Measurements from ENCODE around the gene GIGYF2. TPM values are rescaled to one million over a fixed set of nuclear protein-coding genes. Genes with fewer than 3 reads are reported as not detected.
A peak's percentile ranks its signal among the peaks of the same experiment; 100 is the strongest.

GIGYF2 gene
- total and polyA plus RNA-seq, 2 experiments from 2014 or later = 29.8 to 63.6 TPM

- DNase-seq (ENCODE audit: low spot score) = no peak
- H3K4me1 ChIP-seq (ENCODE audit: insufficient read depth) = no peaks in the 10 kb centered on the region
- H4K20me1 ChIP-seq (ENCODE audit: insufficient read depth, poor library complexity, severe bottlenecking) = no peaks in the 10 kb centered on the region
- no peak for TF ChIP-seq EZH2 (IDR thresholded peaks at IDR 0.05; ENCODE audit: borderline replicate concordance)
- no peak for TF ChIP-seq EZH2phosphoT487 (IDR thresholded peaks at IDR 0.05; ENCODE audit: low read depth, severe bottlenecking, unreplicated experiment)
- TF ChIP-seq, protein P1, sequence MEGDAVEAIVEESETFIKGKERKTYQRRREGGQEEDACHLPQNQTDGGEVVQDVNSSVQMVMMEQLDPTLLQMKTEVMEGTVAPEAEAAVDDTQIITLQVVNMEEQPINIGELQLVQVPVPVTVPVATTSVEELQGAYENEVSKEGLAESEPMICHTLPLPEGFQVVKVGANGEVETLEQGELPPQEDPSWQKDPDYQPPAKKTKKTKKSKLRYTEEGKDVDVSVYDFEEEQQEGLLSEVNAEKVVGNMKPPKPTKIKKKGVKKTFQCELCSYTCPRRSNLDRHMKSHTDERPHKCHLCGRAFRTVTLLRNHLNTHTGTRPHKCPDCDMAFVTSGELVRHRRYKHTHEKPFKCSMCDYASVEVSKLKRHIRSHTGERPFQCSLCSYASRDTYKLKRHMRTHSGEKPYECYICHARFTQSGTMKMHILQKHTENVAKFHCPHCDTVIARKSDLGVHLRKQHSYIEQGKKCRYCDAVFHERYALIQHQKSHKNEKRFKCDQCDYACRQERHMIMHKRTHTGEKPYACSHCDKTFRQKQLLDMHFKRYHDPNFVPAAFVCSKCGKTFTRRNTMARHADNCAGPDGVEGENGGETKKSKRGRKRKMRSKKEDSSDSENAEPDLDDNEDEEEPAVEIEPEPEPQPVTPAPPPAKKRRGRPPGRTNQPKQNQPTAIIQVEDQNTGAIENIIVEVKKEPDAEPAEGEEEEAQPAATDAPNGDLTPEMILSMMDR (IDR thresholded peaks at IDR 0.05; ENCODE audit: poor library complexity) = no peak
- H3K79me2 ChIP-seq = peaks cover 32% of the 10 kb centered on the region
- 96% methylated on average over 2 of the region's 2 CpGs for WGBS (ENCODE audit: low lambda C conversion rate, missing lambda C conversion rate)
- no peaks in the 10 kb centered on the region for H3K27me3 ChIP-seq
- H3K9me2 ChIP-seq (replicated peaks; ENCODE audit: insufficient read depth) = no peaks in the 10 kb centered on the region
- no peak overlapping the region for H3K27ac ChIP-seq
- no peaks in the 10 kb centered on the region for H3K9me3 ChIP-seq (ENCODE audit: low read depth)
- no peak overlapping the region for H3K4me2 ChIP-seq
- no peak overlapping the region for H3K4me3 ChIP-seq
- no peak overlapping the region for H2AFZ ChIP-seq
- no peaks in the 10 kb centered on the region for H3K36me3 ChIP-seq (replicated peaks; ENCODE audit: insufficient read depth, low read depth)
These were observed 103.0 kb downstream of the GIGYF2 start for GRCh38 chr2:232800166-232800565.

- Histone ChIP-seq H4K20me1 (ENCODE audit: insufficient read depth, poor library complexity, severe bottlenecking) (no peaks in the 10 kb centered on the region), H3K36me3 (replicated peaks; ENCODE audit: insufficient read depth, low read depth) (no peaks in the 10 kb centered on the region), H3K27ac (no peak overlapping the region), H3K4me2 (no peak overlapping the region), H3K4me1 (ENCODE audit: insufficient read depth) (no peaks in the 10 kb centered on the region), H3K9me3 (ENCODE audit: low read depth) (no peaks in the 10 kb centered on the region), H2AFZ (no peak overlapping the region), H3K79me2 (peaks cover 32% of the 10 kb centered on the region), H3K27me3 (no peaks in the 10 kb centered on the region), H3K9me2 (replicated peaks; ENCODE audit: insufficient read depth) (no peaks in the 10 kb centered on the region), H3K4me3 (no peak overlapping the region)
- TF ChIP-seq EZH2phosphoT487 (IDR thresholded peaks at IDR 0.05; ENCODE audit: low read depth, severe bottlenecking, unreplicated experiment) (no peak), EZH2 (IDR thresholded peaks at IDR 0.05; ENCODE audit: borderline replicate concordance) (no peak)
- TF ChIP-seq, protein P1 (IDR thresholded peaks at IDR 0.05; ENCODE audit: poor library complexity) = no peak
- 100% methylated on average over 3 of the region's 3 CpGs for WGBS (ENCODE audit: low lambda C conversion rate, missing lambda C conversion rate)
- no peak for DNase-seq (ENCODE audit: low spot score)
These were observed 105.0 kb downstream of the GIGYF2 start for GRCh38 chr2:232802091-232802490.

- no peak overlapping the region for H3K4me3 ChIP-seq
- DNase-seq (ENCODE audit: low spot score) = no peak
- WGBS (ENCODE audit: low lambda C conversion rate, missing lambda C conversion rate) = 98% methylated on average over 5 of the region's 5 CpGs
- peaks cover 3% of the 10 kb centered on the region for H3K79me2 ChIP-seq
- no peak overlapping the region for H3K4me2 ChIP-seq
- H2AFZ ChIP-seq = no peak overlapping the region
- H4K20me1 ChIP-seq (ENCODE audit: insufficient read depth, poor library complexity, severe bottlenecking) = no peaks in the 10 kb centered on the region
- H3K9me2 ChIP-seq (replicated peaks; ENCODE audit: insufficient read depth) = no peaks in the 10 kb centered on the region
- H3K27ac ChIP-seq = no peak overlapping the region
- no peaks in the 10 kb centered on the region for H3K4me1 ChIP-seq (ENCODE audit: insufficient read depth)
- no peaks in the 10 kb centered on the region for H3K27me3 ChIP-seq
- no peaks in the 10 kb centered on the region for H3K9me3 ChIP-seq (ENCODE audit: low read depth)
- no peaks in the 10 kb centered on the region for H3K36me3 ChIP-seq (replicated peaks; ENCODE audit: insufficient read depth, low read depth)
- TF ChIP-seq, protein P1 (IDR thresholded peaks at IDR 0.05; ENCODE audit: poor library complexity) = peak; percentile 23
- TF ChIP-seq EZH2 (IDR thresholded peaks at IDR 0.05; ENCODE audit: borderline replicate concordance) = no peak
These were observed 112.4 kb downstream of the GIGYF2 start for GRCh38 chr2:232809349-232810124.

Measured in hepatocyte (in vitro differentiated cells).